GM18517 (cell line): ENCODE results near the gene MAML2.

ENCODE experiments used
- ATAC-seq: cut with Tn5 transposase; IDR thresholded peaks from one replicate; pipeline ENCODE4 v1.9.1; 2021; ENCODE audit warnings: mild to moderate bottlenecking, moderate library complexity; ENCODE audit not compliant: unreplicated experiment

MAML2 gene

DNA sequence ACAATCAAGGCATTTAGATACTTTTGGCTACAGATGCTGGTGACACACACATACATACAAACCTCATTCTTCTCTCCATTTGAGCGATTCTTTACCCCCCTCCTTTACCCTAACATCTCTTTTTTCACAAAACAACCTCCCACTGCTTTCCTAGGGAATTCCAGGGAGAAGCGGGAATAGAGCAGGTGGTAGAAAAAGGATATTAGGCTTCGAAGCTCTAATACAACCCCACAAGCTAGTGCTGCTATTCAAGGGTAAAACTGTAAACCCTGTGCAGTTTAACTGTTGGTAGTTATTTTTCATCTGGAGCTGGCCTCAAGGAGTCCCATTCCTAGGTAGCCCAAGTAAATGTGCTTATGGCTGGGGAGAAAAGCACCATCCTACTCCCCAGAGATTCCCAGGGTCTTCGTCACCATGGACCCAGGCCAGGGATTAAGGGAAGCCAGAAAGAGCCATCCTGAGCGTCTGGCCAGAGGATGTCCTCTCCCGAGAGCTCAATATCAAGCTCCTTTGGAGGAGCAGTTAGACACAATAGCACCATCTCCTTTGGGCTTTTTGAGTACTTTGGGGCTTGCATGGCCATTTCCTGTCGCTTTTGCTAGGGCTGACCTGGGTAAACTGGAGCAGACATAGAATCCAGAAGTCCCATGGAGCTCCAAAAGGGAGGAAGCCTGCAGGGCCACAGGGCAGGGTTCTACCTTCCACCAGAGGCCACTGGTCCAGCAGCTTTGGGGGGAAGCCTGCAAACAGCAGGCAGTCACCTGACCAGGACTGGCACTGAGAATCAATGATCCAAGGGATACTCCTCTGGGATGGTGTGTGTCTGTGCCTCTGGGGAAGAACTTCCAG is 3.1 kb downstream of the MAML2 start:
- ATAC-seq, result no peak

DNA sequence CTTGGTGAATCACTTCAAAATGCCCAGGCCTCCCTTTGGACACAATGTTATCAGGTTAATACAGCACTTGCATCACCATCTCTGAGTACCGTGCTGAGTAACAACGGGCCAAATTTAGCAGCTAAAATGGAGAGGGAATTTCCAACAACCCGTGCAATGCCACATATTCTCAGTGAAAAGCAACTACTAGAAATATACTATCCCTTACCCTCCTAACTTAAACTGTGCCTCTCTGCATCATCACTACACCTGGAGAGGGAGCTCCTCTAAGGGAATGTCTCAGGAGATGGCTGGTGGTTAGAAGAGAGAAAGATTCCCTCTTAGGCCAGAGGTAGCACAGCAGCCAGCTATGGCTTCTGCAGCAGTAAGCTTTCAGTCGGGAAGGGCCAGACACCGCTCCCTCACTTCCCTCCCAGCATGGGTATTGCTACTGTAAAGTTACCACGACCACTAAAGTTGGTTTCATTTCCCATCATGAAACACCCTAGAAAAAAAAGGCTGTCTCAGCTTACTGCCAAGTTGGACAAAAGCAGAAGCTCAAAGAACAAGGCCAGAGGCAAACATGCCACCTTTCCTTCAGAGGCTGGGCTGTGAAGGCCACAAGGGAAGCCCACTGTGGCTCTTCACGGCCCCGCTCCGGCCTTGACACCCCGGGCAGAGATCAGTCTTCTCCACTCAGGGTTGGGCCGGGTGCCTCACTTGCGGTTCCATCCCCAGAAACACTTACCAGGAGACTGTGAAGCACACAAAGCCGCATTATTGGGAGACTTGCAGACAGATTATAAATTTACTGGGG is 3.9 kb downstream of the MAML2 start:
- peak; percentile 50 for ATAC-seq

- peak; percentile 33 for ATAC-seq
Measured at GRCh38 chr11:96337541-96338431, 5.2 kb downstream of the MAML2 start.

GRCh38 chr11:96335388-96335787 is 7.6 kb downstream of the MAML2 start:
- ATAC-seq, result no peak

DNA sequence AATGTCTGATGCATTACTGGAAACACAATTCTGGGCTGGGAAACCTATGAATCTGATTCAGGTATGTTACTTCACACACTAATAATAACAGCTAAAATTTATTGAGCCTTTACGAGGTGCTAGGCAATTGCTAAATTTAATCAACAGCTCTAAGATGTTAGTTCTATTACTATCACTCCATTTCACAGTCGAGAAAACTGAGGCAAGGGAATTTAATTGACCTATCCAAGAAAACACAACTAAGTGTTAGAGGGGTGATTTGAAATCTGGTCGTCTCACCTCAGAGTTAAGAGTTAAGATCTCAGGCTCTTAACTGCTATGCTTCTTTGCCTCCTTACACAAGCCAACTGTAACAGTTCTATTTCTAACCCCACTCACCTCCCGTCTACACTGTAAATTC is 8.8 kb downstream of the MAML2 start:
- no peak for ATAC-seq

DNA sequence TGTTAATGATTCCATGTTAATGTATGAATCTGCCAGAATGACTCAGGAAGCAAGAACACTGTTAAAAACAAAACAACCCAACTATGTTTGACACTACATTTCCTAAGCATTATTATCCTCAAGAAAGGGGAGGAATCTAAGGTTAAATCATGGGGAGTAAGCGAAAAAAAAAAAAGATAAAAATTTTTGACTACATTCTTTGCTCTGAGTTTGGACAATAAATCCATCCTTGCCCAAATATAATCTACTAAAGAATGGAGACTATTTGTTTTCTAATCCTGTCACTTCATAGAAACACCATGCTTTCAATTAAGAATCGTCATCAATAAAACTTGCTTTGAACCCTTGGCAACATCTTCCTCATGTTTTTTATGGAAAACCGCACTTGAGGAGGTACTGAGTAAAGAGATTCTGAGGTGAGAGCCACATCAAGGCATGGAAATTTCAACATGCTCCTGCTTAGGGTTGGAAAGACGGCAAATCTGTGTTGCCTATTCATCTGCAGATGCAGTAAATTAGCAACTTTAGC is 9.7 kb downstream of the MAML2 start:
- ATAC-seq, result no peak

- no peak for ATAC-seq
Measured at GRCh38 chr11:96332126-96332771, 10.7 kb downstream of the MAML2 start.

DNA sequence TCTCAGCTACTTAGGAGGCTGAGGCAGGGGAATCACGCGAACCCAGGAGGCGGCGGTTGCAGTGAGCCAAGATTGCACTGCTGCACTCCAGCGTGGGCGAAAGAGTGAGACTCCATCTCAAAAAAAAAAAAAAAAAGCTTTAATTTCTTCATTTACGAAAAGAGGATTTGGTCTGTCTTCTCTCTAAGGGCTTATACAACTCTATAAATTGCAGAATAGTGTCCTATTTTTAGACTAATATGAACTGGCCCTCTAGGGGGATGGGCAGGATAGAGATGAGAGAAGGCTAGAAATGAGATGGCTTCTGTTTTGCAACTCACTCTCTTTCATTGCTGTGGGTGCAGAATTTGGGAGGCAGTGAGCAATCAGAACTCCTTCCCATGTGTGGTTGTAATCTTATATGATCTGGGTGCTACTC is 11.3 kb downstream of the MAML2 start:
- no peak for ATAC-seq

DNA sequence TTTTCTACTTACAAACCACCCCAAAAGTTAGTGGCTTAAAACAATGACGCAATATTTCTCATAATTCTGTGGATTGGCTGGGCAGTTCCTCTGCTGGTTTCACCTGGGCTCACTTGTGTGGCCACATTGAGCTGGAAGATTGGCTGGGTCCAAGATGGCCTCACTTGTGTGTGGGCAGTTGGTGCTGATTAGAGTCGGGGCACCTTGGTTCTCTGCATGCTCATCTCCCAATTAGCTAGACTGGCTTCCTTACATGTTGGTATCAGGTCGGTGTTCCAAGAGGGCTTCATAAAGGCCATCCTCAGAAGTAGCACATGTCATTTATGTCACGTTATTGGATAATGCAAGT is 12.5 kb downstream of the MAML2 start:
- ATAC-seq, result no peak

- ATAC-seq, result no peak
Measured at GRCh38 chr11:96329855-96330510, 13.0 kb downstream of the MAML2 start.

- ATAC-seq, result no peak
Measured at GRCh38 chr11:96329419-96329818, 13.6 kb downstream of the MAML2 start.

DNA sequence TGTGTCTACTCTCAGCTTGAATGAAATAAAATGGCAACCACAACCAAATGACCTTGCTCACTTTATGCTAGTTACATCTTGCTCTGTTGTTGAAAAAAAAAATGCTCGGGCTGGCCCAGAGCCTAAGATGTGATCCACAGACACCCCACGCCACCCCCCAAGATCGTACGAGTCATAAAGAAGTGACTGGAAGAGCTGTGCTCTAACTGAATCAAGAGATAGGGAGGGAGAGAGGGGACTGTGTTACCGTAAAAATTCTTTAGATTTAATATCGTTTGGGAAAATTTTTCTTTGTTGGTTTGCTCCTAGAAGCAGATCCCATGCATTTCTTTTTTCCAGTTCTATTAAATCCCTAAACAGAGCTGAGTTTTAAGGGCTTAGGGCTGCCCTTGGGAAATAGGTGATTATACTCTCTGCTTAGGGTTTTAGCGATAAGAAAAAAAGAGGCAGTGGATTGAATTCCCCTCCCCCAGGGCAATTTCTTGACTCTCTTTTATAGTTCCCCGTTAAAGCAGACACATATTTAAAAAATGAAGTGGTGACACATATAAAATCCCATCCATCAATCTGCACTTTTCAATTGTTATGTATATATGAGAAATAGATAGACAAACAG is 14.5 kb downstream of the MAML2 start:
- no peak for ATAC-seq

DNA sequence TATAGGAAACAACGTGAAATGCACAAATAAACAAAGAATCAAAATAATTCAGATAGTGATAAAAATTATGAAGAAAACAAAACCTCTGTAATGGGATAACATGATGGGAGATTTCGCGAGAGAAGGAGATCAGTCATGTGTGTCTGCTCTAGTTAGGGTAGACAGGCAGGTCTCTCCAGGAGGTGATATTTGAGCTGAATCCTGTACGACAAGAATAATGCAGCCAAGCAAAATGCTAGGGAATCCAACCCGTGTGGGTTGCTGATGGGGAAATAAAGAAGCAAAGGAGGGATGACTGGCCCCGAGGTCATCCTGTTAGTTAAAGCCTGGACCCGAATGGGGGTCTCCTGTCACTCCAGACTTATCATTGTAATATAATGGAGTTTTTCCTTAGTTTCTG is 16.0 kb downstream of the MAML2 start:
- no peak for ATAC-seq

DNA sequence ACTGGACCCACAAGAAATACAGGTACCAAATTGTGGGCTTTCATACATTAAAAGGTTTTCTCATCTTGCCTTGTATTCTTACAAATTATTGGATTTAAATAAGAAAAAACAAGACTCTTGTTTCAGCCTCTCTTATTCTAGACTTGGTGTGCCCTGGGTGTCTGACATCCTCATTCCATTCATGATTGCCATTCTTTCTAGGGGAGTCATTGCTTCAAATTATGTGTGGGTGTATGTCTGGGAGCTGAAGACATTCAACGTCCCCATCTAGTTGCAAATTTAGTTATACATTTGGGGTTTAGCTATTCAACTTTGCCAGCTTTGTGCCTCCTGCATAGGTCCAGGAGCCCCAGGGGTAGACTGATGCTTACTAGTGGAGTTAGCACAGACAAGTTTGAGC is 18.1 kb downstream of the MAML2 start:
- no peak for ATAC-seq

DNA sequence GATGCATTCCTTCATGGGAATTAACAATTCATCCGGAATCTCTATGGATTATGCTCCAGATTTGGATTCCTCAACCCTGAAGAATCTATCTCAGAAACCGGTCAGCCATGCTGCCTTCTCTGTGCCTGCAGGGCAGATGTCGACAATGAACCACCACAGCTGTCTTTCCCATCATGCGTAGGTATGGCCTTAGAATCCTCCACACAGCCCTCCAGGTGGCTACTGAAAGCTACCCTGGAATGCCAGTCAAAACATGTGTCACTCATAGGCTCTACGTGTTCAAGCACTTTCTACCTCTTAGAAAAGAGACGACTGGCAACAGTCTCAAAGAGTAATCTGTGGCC is 19.4 kb downstream of the MAML2 start:
- no peak for ATAC-seq

DNA sequence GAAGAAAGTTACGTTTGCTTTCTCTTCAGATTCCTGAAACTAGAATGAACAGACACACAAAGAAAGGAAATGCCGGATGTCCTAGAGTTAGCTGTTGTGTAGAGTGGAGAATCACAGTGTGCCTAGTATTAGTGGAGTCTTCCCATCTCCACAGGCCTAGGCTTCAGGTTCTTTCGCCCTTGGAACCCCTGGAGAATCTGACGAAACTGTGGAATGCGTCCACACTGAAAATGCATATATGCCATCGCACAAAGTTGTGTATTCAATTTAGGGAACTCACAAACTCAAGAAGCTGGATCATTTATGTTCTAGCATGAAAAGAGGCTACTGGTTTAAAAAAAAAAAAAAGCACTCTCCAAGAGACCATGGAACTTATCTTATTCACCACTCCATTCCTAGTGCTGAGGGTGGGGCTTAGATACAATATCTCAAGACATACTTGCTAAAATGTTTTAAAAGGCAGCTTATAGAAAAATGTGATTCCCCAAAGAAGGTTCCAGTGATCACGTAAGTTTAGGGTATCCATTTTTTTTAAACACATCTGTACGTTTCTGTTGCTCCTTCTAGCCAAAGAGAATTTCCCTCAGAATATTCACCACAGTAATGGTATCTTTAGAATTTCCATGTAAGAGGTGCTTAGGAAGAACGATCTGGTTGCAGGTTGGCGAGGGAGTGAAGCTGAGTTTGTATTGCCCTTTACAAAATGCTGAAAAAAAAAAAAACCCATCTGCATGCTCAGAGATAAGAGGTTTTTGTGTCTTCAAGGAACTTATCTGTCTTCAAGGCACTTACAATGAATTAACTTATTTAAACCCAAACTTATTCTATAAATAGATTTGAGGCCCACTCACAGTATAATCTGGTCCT is 20.0 kb downstream of the MAML2 start:
- no peak for ATAC-seq

DNA sequence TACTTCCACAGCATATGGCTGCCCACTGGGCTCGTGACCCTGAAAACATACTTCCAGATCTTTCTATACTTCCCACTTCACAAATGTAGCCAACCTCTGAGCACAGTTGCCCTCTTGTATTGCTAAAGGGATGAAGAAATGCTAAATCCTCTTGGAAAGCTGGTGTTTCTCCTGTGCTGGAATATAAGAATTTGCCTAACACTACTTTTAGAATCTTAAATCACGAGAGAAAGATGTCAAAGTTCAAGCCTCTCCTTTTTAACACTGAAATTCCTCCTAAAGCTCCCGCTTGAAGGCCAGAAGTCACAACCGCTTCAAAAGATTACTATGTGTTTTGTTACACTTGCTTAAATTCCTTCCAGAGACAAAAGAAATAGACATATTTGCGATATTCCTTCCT is 21.9 kb downstream of the MAML2 start:
- no peak for ATAC-seq

DNA sequence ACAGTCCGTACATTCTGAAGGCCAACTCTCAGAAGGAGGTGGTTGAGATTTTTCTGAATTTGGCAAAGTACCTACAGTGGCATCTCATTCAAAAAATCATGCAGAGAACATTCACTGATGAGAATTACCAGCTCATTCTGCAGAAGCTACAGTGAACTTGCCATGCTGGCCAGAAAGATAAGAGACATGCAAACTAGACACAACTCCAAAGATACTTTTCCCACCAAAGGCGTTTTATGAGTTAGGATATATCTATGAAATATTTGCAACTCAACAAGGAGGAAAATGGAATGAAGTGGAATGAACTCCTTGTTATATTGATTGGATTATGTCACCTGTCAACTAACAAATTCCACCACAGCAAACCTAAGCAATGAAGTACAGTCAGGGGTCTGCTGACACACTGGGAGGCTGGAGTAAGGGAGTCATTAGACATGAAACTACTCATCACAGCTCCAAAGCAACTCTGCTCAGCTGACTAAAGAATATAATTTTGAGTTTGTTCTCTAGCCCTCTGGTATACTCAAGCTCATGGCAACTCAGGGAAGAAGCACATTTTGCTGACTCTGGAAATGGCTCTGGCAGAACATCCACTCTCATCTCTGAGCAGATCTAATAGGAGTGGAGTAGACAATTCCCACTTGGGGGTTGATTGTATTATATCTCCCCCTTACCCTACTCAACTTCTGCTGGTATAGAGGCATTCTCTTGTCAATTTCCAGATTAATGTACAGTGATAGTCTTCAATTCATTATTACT is 22.9 kb downstream of the MAML2 start:
- ATAC-seq, result no peak
